BJ (cell line): ENCODE measurements around the gene MBD3L5. TPM values are rescaled to one million over a fixed set of nuclear protein-coding genes. Genes with fewer than 3 reads are reported as not detected.
"Not testable (repeated sequence)": the region's sequence is repeated elsewhere in the genome, so short reads cannot be mapped to it uniquely, and the experiment has no call there.

Experiments
- CTCF ChIA-PET: fragments of 350-600 bp; formaldehyde crosslinking; extraction: SDS; loops from one replicate; lab custom pipeline; 2021; ENCODE audit warnings: antibody characterized with exemption, inconsistent platforms; lab: Yijun Ruan, JAX
- POLR2A ChIA-PET: fragments of 300-600 bp; sonication (Branson Sonifier 250); formaldehyde crosslinking; extraction: SDS; loops from one replicate; lab custom pipeline; 2021; ENCODE audit warnings: antibody characterized with exemption; lab: Charles Lee
- DNase-seq: peaks from one replicate; pipeline ENCODE4 v3.0.0-alpha.2; 2011; ENCODE audit warnings: low read depth
- H3K27me3 ChIP-seq: 2 replicates; pipeline ENCODE4 v1.6.0; 2011; ENCODE audit warnings: low read length; ENCODE audit not compliant: control insufficient read depth, insufficient read depth
- H3K36me3 ChIP-seq: 2 replicates; pipeline ENCODE4 v1.5.1; 2011; ENCODE audit warnings: low read length; ENCODE audit not compliant: control insufficient read depth, insufficient read depth
- H3K4me3 ChIP-seq: 2 replicates; pipeline ENCODE4 v1.5.1; 2011; ENCODE audit warnings: low read depth, mild to moderate bottlenecking, control low read depth, low read length
- polyA plus RNA-seq: library from polyadenylated mRNA; depleted of rRNA; stranded (reverse); fragments of >200 nt; gene quantifications from 2 replicates; pipeline ENCODE4 v1.2.3, GENCODE V29; 2011
- TF ChIP-seq, protein P1 (sequence below): IDR thresholded peaks from 2 replicates; pipeline ENCODE4 v1.5.1; 2011; ENCODE audit warnings: low read depth, mild to moderate bottlenecking, control low read depth, inconsistent platforms, low read length, moderate library complexity; ENCODE audit not compliant: insufficient read depth

MBD3L5 gene
- polyA plus RNA-seq, 1 experiment, result not detected

DNA sequence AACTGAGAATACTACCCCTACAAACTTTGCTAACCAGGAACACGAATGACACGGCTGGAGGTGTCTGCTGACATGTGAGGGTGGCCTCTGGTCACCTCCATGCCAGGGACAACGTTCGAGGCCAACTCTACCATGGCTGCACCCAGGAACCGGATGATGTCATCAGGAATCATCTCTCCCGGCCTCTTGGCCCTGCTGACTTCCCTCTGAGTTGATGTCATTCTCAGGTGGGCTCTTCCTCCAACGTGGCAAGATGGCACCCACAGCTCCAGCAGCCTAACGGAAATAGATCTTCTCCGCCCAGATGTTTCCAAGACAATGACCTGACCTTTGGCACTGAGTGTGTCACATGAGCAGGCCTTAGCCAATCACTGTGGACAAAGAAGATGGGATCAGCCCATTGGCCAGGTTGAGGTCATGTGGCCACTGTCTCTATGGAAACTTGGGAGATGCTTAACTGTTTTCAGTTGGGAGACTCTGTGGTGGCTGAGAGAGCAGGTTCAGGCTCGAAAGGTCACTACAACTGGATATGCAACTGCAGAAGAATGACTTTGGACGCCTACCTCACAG, 24.2 kb upstream of the MBD3L5 start:
- Histone ChIP-seq H3K36me3 (no peaks in the 10 kb centered on the region), H3K27me3 (no peaks in the 10 kb centered on the region), H3K4me3 (no peak overlapping the region)
- ChIA-PET CTCF (no interaction called here), POLR2A (no interaction called here)
- DNase-seq, result no peak
- TF ChIP-seq, protein P1, sequence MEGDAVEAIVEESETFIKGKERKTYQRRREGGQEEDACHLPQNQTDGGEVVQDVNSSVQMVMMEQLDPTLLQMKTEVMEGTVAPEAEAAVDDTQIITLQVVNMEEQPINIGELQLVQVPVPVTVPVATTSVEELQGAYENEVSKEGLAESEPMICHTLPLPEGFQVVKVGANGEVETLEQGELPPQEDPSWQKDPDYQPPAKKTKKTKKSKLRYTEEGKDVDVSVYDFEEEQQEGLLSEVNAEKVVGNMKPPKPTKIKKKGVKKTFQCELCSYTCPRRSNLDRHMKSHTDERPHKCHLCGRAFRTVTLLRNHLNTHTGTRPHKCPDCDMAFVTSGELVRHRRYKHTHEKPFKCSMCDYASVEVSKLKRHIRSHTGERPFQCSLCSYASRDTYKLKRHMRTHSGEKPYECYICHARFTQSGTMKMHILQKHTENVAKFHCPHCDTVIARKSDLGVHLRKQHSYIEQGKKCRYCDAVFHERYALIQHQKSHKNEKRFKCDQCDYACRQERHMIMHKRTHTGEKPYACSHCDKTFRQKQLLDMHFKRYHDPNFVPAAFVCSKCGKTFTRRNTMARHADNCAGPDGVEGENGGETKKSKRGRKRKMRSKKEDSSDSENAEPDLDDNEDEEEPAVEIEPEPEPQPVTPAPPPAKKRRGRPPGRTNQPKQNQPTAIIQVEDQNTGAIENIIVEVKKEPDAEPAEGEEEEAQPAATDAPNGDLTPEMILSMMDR, result no peak

DNA sequence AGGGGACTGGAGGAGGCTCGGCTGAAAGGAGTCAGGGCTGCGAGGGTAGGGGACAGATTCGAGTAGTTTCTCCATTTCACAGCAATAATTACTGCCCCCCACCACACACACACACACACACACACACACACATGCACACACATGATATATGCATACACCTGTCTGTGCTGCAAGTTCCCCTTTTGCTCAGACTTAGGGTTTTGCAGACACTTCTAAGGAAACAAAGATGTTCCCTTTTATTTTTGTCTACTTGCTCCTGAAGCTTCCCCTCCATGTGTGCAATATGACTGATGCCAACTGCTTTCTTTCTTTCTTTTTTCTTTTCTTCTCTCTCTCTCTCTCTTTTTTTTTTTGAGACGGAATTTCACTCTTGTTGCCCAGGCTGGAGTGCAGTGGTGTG, 22.5 kb upstream of the MBD3L5 start:
- H3K4me3 ChIP-seq, result no peak overlapping the region
- no peaks in the 10 kb centered on the region for H3K36me3 ChIP-seq
- TF ChIP-seq, protein P1, result no peak
- ChIA-PET CTCF (no interaction called here), POLR2A (no interaction called here)
- H3K27me3 ChIP-seq, result no peaks in the 10 kb centered on the region
- no peak for DNase-seq

GRCh38 chr19:7010722-7011593, 19.4 kb upstream of the MBD3L5 start:
- Histone ChIP-seq H3K36me3 (no peaks in the 10 kb centered on the region), H3K4me3 (no peak overlapping the region), H3K27me3 (no peaks in the 10 kb centered on the region)
- no peak for DNase-seq
- TF ChIP-seq, protein P1, result no peak
- POLR2A ChIA-PET, result no interaction called here
- CTCF ChIA-PET, result no interaction called here

- Histone ChIP-seq H3K4me3 (no peak overlapping the region), H3K27me3 (no peaks in the 10 kb centered on the region), H3K36me3 (no peaks in the 10 kb centered on the region)
- ChIA-PET POLR2A (no interaction called here), CTCF (no interaction called here)
- DNase-seq, result no peak
- TF ChIP-seq, protein P1, result no peak
Observed at GRCh38 chr19:7013678-7014077, 16.7 kb upstream of the MBD3L5 start.

- Histone ChIP-seq H3K4me3 (no peak overlapping the region), H3K36me3 (no peaks in the 10 kb centered on the region), H3K27me3 (no peaks in the 10 kb centered on the region)
- ChIA-PET CTCF (no interaction called here), POLR2A (no interaction called here)
- TF ChIP-seq, protein P1, result no peak
- DNase-seq, result no peak
Observed at GRCh38 chr19:7018828-7019227, 11.6 kb upstream of the MBD3L5 start.

DNA sequence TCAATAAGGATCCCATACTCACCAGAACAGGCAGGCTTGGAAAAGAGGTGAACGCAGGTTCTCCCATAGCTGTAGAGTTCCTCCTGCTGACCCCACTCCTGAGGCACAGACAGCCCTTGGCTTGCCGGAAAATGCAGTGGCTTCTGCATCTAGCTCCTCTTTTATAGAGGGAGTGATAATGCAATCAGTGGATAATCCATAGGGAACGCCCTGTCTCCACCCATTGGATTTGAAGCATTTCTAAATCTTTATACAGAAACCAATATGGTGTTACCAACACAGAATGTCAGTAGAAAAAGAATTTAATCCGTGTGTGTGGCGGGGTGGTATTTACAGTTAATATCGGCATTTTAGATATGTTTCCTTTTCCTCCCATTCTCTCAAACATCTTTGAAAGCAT, 9.0 kb upstream of the MBD3L5 start, which contains the start of gene MBD3L2B:
Gene MBD3L2B, minus strand, starts transcription at position 101 of the 400 bp plus-strand sequence. Its CDS starts 34 bp downstream, at position 67.
- POLR2A ChIA-PET, CTCF ChIA-PET, DNase-seq, H3K27me3 ChIP-seq, H3K36me3 ChIP-seq, H3K4me3 ChIP-seq: not testable (repeated sequence)

GRCh38 chr19:7028790-7029189, 1.6 kb upstream of the MBD3L5 start:
- POLR2A ChIA-PET, H3K4me3 ChIP-seq, DNase-seq, H3K36me3 ChIP-seq, CTCF ChIA-PET, H3K27me3 ChIP-seq: not testable (repeated sequence)

- POLR2A ChIA-PET, DNase-seq, CTCF ChIA-PET, H3K4me3 ChIP-seq, H3K36me3 ChIP-seq, H3K27me3 ChIP-seq: not testable (repeated sequence)
Observed at GRCh38 chr19:7040079-7040478, 9.7 kb downstream of the MBD3L5 start, which contains the start of gene MBD3L4. MBD3L4 (minus strand) TSS chr19:7040179; CDS start chr19:7040144, 35 bp downstream.
